GM13976 (cell line): ENCODE measurements around the gene MYO18A.

Experiments
- DNase-seq: peaks from one replicate; pipeline ENCODE4 v3.0.0; 2012; ENCODE audit warnings: low spot score
- CTCF ChIP-seq: IDR thresholded peaks from 2 replicates; pipeline ENCODE4 v1.5.1; 2012; ENCODE audit warnings: borderline replicate concordance, mild to moderate bottlenecking; ENCODE audit not compliant: insufficient read depth; ENCODE audit errors: extremely low read depth, missing control alignments, control extremely low read depth
- in situ Hi-C: fragments of 300-500 bp; cut with MboI; formaldehyde crosslinking; loops from one replicate; pipeline ENCODE4 v1.12.0; 2022; ENCODE audit warnings: low sequenced_read_pairs, mixed read lengths, inconsistent platforms; ENCODE audit not compliant: unreplicated experiment

The MYO18A gene

GRCh38 chr17:29215174-29215573 is 35.0 kb upstream of the MYO18A start:
- TF ChIP-seq CTCF: no peak
- DNase-seq: no peak
- in situ Hi-C loops: no loop called here

GRCh38 chr17:29214215-29215146 is 34.3 kb upstream of the MYO18A start:
- in situ Hi-C loops: no loop called here
- TF ChIP-seq CTCF: no peak
- DNase-seq: no peak

GRCh38 chr17:29212681-29213121 is 32.5 kb upstream of the MYO18A start:
- DNase-seq: no peak
- in situ Hi-C loops: no loop called here
- TF ChIP-seq CTCF: no peak

- in situ Hi-C loops: no loop called here
- TF ChIP-seq CTCF: no peak
- DNase-seq: no peak
Observed at GRCh38 chr17:29212094-29212631, 32.0 kb upstream of the MYO18A start.

- no peak for TF ChIP-seq CTCF
- in situ Hi-C loops: no loop called here
- DNase-seq: no peak
Observed at GRCh38 chr17:29210879-29211278, 30.7 kb upstream of the MYO18A start.

GRCh38 chr17:29209073-29209472 is 28.9 kb upstream of the MYO18A start:
- DNase-seq: no peak
- in situ Hi-C loops: no loop called here
- no peak for TF ChIP-seq CTCF
